Activated naive CD4-positive, alpha-beta T cell treated with anti-CD3 and anti-CD28 coated beads for 36 hours (primary cell): ENCODE results near the gene BTBD1. TPM values are rescaled to one million over a fixed set of nuclear protein-coding genes. Genes with fewer than 3 reads are reported as not detected.
A peak's percentile ranks its signal among the peaks of the same experiment; 100 is the strongest.

Experiments
- CTCF ChIA-PET: fragments of 350-600 bp; sonication (Branson Sonifier 250); formaldehyde crosslinking; loops from one replicate; lab custom pipeline; 2021; ENCODE audit warnings: antibody characterized with exemption; lab: Charles Lee
- DNase-seq: peaks from one replicate; pipeline ENCODE4 v3.0.0-alpha.2; 2020
- H3K27ac Mint-ChIP-seq: one replicate; pipeline ENCODE4 v1.8.0; 2021; ENCODE audit warnings: mild to moderate bottlenecking, mixed read lengths
- H3K27me3 Mint-ChIP-seq: one replicate; pipeline ENCODE4 v1.8.0; 2021; ENCODE audit warnings: low read depth, mixed read lengths
- H3K36me3 Mint-ChIP-seq: one replicate; pipeline ENCODE4 v1.8.0; 2021; ENCODE audit warnings: low read depth, mixed read lengths
- H3K4me1 Mint-ChIP-seq: one replicate; pipeline ENCODE4 v1.8.0; 2021; ENCODE audit warnings: low read depth, mixed read lengths
- H3K4me3 Mint-ChIP-seq: one replicate; pipeline ENCODE4 v1.8.0; 2021; ENCODE audit warnings: mild to moderate bottlenecking, moderate library complexity, mixed read lengths
- H3K9me3 Mint-ChIP-seq: one replicate; pipeline ENCODE4 v1.8.0; 2021; ENCODE audit warnings: mixed read lengths
- intact Hi-C: fragments of 100-400 bp; cut with micrococcal nuclease; formaldehyde crosslinking; loops from one replicate; pipeline ENCODE4 v1.15.1; 2023
- total RNA-seq, 2 experiments: library from RNA; stranded (reverse); gene quantifications; one replicate each; pipeline ENCODE4 v1.2.3, GENCODE V29; 2021

Gene BTBD1
- total RNA-seq, 2 experiments from 2014 or later = 45.2 to 46.1 TPM

DNA sequence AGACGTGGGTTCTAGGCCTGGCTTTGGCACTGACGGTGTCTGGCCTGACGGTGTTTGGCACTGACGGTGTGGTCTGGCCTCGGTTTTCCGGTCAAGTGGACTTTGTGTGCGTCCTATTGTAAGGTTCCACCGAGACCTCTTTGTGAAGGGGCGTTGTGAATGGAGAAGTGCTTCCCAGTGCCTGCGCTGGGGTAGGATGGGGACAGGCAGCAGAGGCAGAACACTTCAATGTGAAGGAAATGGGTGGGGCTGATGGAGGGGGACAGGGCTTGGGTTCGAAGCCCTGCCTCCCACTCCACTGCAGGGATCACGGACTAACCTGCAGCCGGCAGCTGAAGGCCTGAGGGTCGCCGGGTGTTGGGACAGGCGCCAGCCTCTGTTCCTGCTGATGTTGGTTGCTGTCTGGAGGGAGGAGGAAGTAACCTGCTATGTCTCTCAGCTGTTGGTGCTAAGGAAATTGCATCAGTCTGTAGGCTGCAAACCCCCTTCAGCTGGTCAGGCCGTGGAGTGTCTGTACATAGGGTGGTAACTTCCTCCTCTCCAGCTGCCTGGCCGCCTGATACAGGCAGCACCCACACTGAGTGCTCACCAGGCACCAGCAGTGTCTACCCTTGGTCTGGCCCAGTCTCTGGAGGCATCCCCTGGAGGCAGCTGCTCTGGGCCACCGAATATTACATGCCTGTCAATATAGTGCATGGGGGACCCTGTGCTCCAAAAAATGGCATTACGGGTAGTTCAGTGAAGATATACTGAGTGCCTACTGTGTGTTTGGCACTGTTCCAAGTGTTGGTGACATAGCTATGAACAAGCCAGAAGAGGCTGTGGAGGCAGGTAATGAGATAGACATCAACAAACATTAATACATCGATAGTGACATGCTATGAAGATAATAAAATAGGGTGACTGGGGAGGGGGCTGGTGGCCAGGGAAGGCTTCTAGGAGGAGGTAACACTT, 41.5 kb upstream of the BTBD1 start:
- Mint-ChIP-seq H3K27ac (no peak overlapping the region), H3K4me3 (peak overlapping the region; percentile 81), H3K4me1 (peaks cover 16% of the 10 kb centered on the region), H3K9me3 (no peaks in the 10 kb centered on the region), H3K27me3 (peaks cover 58% of the 10 kb centered on the region), H3K36me3 (no peaks in the 10 kb centered on the region)
- peak; percentile 39 for DNase-seq
- intact Hi-C loops = loop anchor here (2.0 to 10.0 kb wide), 4 partner anchors 42 to 99 kb away; partner anchors contain the start of genes BTBD1, C15orf40 and HDGFL3
- CTCF ChIA-PET = interaction anchor here (0.5 to 0.6 kb wide), 2 partner anchors 8 to 92 kb away, joined by 3 read pairs; no protein-coding TSS in a partner anchor

DNA sequence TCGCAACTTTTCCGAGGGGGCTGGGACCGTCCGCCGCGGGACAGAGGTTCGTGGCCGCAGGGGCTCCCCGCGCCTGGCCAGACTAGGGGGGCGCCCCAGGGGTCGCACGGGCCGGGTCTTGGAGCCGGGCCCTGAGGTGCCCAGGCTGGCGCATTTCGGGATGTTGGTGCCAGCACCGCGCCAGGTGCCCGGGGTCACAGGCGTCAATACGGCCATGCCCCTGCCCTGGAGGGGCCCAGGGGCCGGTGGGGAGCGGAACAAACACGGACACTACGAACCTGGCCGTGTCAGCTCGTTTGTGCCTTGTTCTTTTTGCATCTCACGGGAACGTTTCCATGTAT, 40.8 kb upstream of the BTBD1 start:
- intact Hi-C loops = loop anchor here (2.0 to 10.0 kb wide), 4 partner anchors 41 to 99 kb away; partner anchors contain the start of genes BTBD1, C15orf40 and HDGFL3
- peaks cover 16% of the 10 kb centered on the region for H3K4me1 Mint-ChIP-seq
- H3K36me3 Mint-ChIP-seq = no peaks in the 10 kb centered on the region
- peaks cover 58% of the 10 kb centered on the region for H3K27me3 Mint-ChIP-seq
- H3K4me3 Mint-ChIP-seq = peak overlapping the region; percentile 81
- H3K27ac Mint-ChIP-seq = no peak overlapping the region
- CTCF ChIA-PET = no interaction called here
- DNase-seq = no peak
- H3K9me3 Mint-ChIP-seq = no peaks in the 10 kb centered on the region

GRCh38 chr15:83106994-83107840, 40.2 kb upstream of the BTBD1 start, which contains the start of gene TM6SF1:
TSS of gene TM6SF1 (plus strand) at chr15:83107645. CDS start at chr15:83107681, 36 bp downstream.
- intact Hi-C loops = loop anchor here (5.0 to 10.0 kb wide), 2 partner anchors 62 to 100 kb away; partner anchors contain the start of gene HDGFL3
- H3K4me1 Mint-ChIP-seq = peaks cover 16% of the 10 kb centered on the region
- H3K9me3 Mint-ChIP-seq = no peaks in the 10 kb centered on the region
- H3K27ac Mint-ChIP-seq = no peak within 1 kb of the TSS
- peaks cover 59% of the 10 kb centered on the region for H3K27me3 Mint-ChIP-seq
- H3K4me3 Mint-ChIP-seq = peak within 1 kb of the TSS; percentile 81
- CTCF ChIA-PET = no interaction called here
- no peaks in the 10 kb centered on the region for H3K36me3 Mint-ChIP-seq
- peak; percentile 13 for DNase-seq

- Mint-ChIP-seq H3K9me3 (no peaks in the 10 kb centered on the region), H3K4me3 (no peak overlapping the region), H3K36me3 (no peaks in the 10 kb centered on the region), H3K4me1 (peaks cover 16% of the 10 kb centered on the region), H3K27me3 (peaks cover 60% of the 10 kb centered on the region), H3K27ac (no peak overlapping the region)
- CTCF ChIA-PET = no interaction called here
- DNase-seq = no peak
- intact Hi-C loops = loop anchor here (5.0 to 10.0 kb wide), 2 partner anchors 61 to 102 kb away; partner anchors contain the start of gene HDGFL3
Observed at GRCh38 chr15:83105440-83105839, 38.4 kb upstream of the BTBD1 start.

DNA sequence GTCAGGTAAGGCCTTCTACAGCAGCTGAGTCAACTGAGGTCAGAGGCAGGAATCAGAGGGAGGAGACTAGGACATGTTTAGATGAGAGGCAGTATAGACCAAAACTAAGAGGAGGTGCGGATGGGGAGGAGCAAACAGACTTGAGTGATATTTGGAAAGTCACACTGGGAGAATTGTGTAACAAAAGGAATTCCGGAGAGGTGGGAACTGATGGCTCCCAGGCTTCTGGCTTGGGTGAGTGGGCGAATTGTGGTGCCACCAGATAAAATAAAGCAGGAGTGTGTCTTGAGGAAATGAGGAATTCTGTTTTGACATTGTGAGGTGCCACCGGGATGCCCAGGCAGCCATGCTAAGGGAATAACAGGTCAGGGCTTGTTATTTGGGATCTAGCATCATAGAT, 37.1 kb upstream of the BTBD1 start:
- DNase-seq = no peak
- Mint-ChIP-seq H3K4me3 (no peak overlapping the region), H3K4me1 (peaks cover 15% of the 10 kb centered on the region), H3K9me3 (no peaks in the 10 kb centered on the region), H3K27ac (no peak overlapping the region), H3K36me3 (no peaks in the 10 kb centered on the region), H3K27me3 (peaks cover 54% of the 10 kb centered on the region)
- CTCF ChIA-PET = no interaction called here
- intact Hi-C loops = loop anchor here (10.0 kb wide), 1 partner anchor 59 kb away; no protein-coding TSS in a partner anchor

DNA sequence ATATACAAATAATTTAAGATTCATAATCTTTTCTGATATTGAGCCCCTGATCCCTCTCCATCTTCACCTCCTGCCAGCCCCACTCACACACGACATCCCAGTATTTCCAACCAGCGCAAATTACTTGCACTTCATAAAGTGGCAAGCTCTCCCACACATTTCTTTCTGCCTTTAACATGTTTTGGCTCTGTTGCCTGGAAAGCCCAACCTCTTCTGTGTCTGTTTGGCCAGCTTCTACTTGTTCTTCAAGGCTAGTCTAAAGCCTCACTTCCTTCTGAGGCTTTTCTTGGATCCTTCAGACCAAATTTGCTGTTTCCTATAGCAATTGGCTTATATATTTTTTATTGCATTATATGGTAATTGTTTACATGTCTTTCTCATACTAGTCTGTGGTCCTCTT, 35.3 kb upstream of the BTBD1 start:
- peaks cover 46% of the 10 kb centered on the region for H3K27me3 Mint-ChIP-seq
- H3K4me1 Mint-ChIP-seq = peaks cover 3% of the 10 kb centered on the region
- peaks cover 9% of the 10 kb centered on the region for H3K9me3 Mint-ChIP-seq
- H3K4me3 Mint-ChIP-seq = no peak overlapping the region
- CTCF ChIA-PET = no interaction called here
- no peak for DNase-seq
- no peaks in the 10 kb centered on the region for H3K36me3 Mint-ChIP-seq
- no peak overlapping the region for H3K27ac Mint-ChIP-seq
- intact Hi-C loops = loop anchor here (10.0 kb wide), 1 partner anchor 58 kb away; no protein-coding TSS in a partner anchor

GRCh38 chr15:83100097-83100646, 33.1 kb upstream of the BTBD1 start:
- Mint-ChIP-seq H3K27me3 (peaks cover 33% of the 10 kb centered on the region), H3K36me3 (no peaks in the 10 kb centered on the region), H3K9me3 (peaks cover 9% of the 10 kb centered on the region), H3K27ac (no peak overlapping the region), H3K4me3 (no peak overlapping the region), H3K4me1 (no peaks in the 10 kb centered on the region)
- CTCF ChIA-PET = interaction anchor here (0.7 to 1.1 kb wide), 3 partner anchors 9 to 1618 kb away, joined by 3 read pairs; no protein-coding TSS in a partner anchor
- no peak for DNase-seq
- intact Hi-C loops = loop anchor here (10.0 kb wide), 1 partner anchor 55 kb away; no protein-coding TSS in a partner anchor

GRCh38 chr15:83099290-83099689, 32.2 kb upstream of the BTBD1 start:
- no peak overlapping the region for H3K27ac Mint-ChIP-seq
- no peaks in the 10 kb centered on the region for H3K4me1 Mint-ChIP-seq
- intact Hi-C loops = no loop called here
- H3K9me3 Mint-ChIP-seq = peaks cover 9% of the 10 kb centered on the region
- H3K4me3 Mint-ChIP-seq = no peak overlapping the region
- DNase-seq = no peak
- H3K36me3 Mint-ChIP-seq = no peaks in the 10 kb centered on the region
- CTCF ChIA-PET = no interaction called here
- peaks cover 29% of the 10 kb centered on the region for H3K27me3 Mint-ChIP-seq

- peaks cover 22% of the 10 kb centered on the region for H3K27me3 Mint-ChIP-seq
- H3K27ac Mint-ChIP-seq = no peak overlapping the region
- CTCF ChIA-PET = no interaction called here
- H3K36me3 Mint-ChIP-seq = no peaks in the 10 kb centered on the region
- H3K4me3 Mint-ChIP-seq = no peak overlapping the region
- H3K9me3 Mint-ChIP-seq = peaks cover 9% of the 10 kb centered on the region
- peaks cover under 1% of the 10 kb centered on the region for H3K4me1 Mint-ChIP-seq
- DNase-seq = no peak
- intact Hi-C loops = no loop called here
Observed at GRCh38 chr15:83098079-83098478, 31.0 kb upstream of the BTBD1 start.

DNA sequence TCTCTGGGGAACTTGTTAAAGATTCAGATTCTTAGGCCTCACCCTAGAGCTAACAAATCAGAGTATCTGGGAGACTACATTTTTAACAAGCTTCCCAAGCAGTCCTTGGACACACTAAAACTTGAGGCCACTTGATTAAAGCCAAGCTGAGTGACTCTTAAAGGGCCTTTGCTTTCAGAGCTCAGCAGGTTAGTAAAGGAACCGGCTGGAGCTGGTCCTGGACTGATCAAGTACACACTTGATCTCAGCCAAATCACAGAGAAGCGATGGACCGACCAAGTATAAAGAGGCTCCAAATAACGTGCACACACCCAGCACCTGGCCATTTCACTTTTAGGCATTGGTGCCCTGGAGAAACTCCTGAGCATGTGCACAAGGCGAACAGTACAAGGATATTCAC, 27.5 kb upstream of the BTBD1 start:
- intact Hi-C loops = no loop called here
- CTCF ChIA-PET = no interaction called here
- H3K4me1 Mint-ChIP-seq = peaks cover 8% of the 10 kb centered on the region
- no peak for DNase-seq
- H3K27ac Mint-ChIP-seq = no peak overlapping the region
- no peaks in the 10 kb centered on the region for H3K36me3 Mint-ChIP-seq
- peaks cover 6% of the 10 kb centered on the region for H3K27me3 Mint-ChIP-seq
- no peak overlapping the region for H3K4me3 Mint-ChIP-seq
- H3K9me3 Mint-ChIP-seq = peaks cover 9% of the 10 kb centered on the region

- no peaks in the 10 kb centered on the region for H3K9me3 Mint-ChIP-seq
- peak; percentile 39 for DNase-seq
- CTCF ChIA-PET = interaction anchor here (1.3 kb wide), 1 partner anchor 10 kb away, joined by 4 read pairs; no protein-coding TSS in a partner anchor
- H3K27ac Mint-ChIP-seq = peak overlapping the region; percentile 37
- no peak overlapping the region for H3K4me3 Mint-ChIP-seq
- no peaks in the 10 kb centered on the region for H3K27me3 Mint-ChIP-seq
- H3K36me3 Mint-ChIP-seq = no peaks in the 10 kb centered on the region
- peaks cover 8% of the 10 kb centered on the region for H3K4me1 Mint-ChIP-seq
- intact Hi-C loops = no loop called here
Observed at GRCh38 chr15:83092309-83092976, 25.4 kb upstream of the BTBD1 start.
